Measurements from ENCODE around the gene LCK.

The LCK gene

DNA sequence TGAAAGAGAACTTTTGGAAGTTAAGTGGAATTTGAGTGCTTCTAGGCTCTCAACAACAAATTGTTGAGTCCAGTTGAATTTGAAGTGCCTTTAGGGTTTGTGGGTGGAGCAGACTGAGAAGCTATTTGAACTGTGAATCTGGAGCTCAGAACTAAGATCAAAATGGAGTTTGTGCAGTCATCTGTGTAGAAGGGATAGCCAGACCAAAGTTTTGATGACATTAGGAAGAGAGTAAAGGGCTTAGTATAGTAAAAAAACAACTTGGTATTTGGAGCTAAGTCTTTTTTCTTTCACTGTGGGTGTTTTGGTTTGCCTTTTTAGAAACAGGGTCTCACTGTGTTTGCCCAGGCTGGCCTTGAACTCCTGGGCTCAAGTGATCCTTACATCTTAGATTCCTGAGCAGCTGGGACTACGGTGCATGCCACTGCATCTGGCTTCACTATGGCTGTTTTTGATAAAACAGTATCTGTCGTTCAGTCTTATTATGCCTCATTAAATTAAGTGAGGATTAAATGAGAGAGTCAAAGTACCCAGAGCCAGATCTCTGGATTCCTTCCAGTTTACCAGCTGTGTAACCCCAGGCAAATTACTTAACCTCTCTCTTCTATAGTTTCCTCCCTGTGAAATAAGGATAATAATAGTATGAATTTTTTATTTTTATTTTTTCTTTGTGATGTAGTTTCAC, 60.8 kb downstream of the LCK start:
- Histone ChIP-seq H3K36me3 (replicated peaks; ENCODE audit: insufficient read depth, low read length) (no peaks in the 10 kb centered on the region), H3K79me2 (ENCODE audit: low read length) (peaks cover 85% of the 10 kb centered on the region), H3F3A (ENCODE audit: insufficient read depth, low read length) (no peaks in the 10 kb centered on the region), H3K4me2 (ENCODE audit: low read depth, low read length) (no peak overlapping the region), H2AFZ (ENCODE audit: low read length) (no peak overlapping the region), H3K9me2 (replicated peaks; ENCODE audit: insufficient read depth, low read length) (no peaks in the 10 kb centered on the region), H3K4me1 (ENCODE audit: low read length) (no peaks in the 10 kb centered on the region), H3K9ac (ENCODE audit: low read length) (no peak overlapping the region), H4K20me1 (ENCODE audit: insufficient read depth, low read length) (0 out of 2 replicates have a peak, but pooled peaks cover 4% of the 10 kb centered on the region), H3K4me3 (ENCODE audit: low read length) (no peak overlapping the region), H3K27me3 (replicated peaks; ENCODE audit: insufficient read depth, low read length) (no peaks in the 10 kb centered on the region), H3K9me3 (replicated peaks; ENCODE audit: insufficient read depth, low read length) (no peaks in the 10 kb centered on the region), H3K27ac (ENCODE audit: low read length) (no peak overlapping the region)
- no peak for DNase-seq
- TF ChIP-seq EZH2phosphoT487 (IDR thresholded peaks at IDR 0.05; ENCODE audit: low read length) (no peak), EZH2 (optimal IDR thresholded peaks at IDR 0.05; ENCODE audit: low read depth, low read length) (no peak)
- TF ChIP-seq, protein P1, sequence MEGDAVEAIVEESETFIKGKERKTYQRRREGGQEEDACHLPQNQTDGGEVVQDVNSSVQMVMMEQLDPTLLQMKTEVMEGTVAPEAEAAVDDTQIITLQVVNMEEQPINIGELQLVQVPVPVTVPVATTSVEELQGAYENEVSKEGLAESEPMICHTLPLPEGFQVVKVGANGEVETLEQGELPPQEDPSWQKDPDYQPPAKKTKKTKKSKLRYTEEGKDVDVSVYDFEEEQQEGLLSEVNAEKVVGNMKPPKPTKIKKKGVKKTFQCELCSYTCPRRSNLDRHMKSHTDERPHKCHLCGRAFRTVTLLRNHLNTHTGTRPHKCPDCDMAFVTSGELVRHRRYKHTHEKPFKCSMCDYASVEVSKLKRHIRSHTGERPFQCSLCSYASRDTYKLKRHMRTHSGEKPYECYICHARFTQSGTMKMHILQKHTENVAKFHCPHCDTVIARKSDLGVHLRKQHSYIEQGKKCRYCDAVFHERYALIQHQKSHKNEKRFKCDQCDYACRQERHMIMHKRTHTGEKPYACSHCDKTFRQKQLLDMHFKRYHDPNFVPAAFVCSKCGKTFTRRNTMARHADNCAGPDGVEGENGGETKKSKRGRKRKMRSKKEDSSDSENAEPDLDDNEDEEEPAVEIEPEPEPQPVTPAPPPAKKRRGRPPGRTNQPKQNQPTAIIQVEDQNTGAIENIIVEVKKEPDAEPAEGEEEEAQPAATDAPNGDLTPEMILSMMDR (IDR thresholded peaks at IDR 0.05; ENCODE audit: low read length): no peak

DNA sequence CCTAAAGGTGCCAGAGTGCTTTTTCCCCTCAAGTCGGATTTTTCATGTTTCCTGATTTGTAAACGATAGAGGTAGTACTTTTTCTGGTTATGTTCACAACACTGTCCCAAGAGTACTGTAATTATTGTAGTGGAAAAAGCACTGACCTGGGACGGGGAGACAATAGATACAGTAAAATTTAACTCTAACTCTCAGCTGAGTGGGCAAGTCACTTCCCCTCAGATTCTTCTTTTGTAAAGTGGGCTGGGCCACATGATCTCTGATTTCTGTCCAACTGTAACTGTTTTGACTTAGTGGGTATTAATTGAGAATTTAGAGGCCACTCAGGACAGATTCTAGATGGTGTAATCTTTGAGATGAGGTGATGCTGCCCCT, 65.8 kb downstream of the LCK start:
- no peak overlapping the region for H3K4me2 ChIP-seq (ENCODE audit: low read depth, low read length)
- no peak for DNase-seq
- H3K9me2 ChIP-seq (replicated peaks; ENCODE audit: insufficient read depth, low read length): no peaks in the 10 kb centered on the region
- no peaks in the 10 kb centered on the region for H3K36me3 ChIP-seq (replicated peaks; ENCODE audit: insufficient read depth, low read length)
- no peak overlapping the region for H2AFZ ChIP-seq (ENCODE audit: low read length)
- H3K79me2 ChIP-seq (ENCODE audit: low read length): peaks cover 61% of the 10 kb centered on the region
- H3K9me3 ChIP-seq (replicated peaks; ENCODE audit: insufficient read depth, low read length): no peaks in the 10 kb centered on the region
- H3K9ac ChIP-seq (ENCODE audit: low read length): no peak overlapping the region
- no peak overlapping the region for H3K4me3 ChIP-seq (ENCODE audit: low read length)
- H3K27ac ChIP-seq (ENCODE audit: low read length): no peak overlapping the region
- TF ChIP-seq, protein P1 (IDR thresholded peaks at IDR 0.05; ENCODE audit: low read length): no peak
- no peak for TF ChIP-seq EZH2 (optimal IDR thresholded peaks at IDR 0.05; ENCODE audit: low read depth, low read length)
- TF ChIP-seq EZH2phosphoT487 (IDR thresholded peaks at IDR 0.05; ENCODE audit: low read length): no peak
- no peaks in the 10 kb centered on the region for H3F3A ChIP-seq (ENCODE audit: insufficient read depth, low read length)
- peaks cover 8% of the 10 kb centered on the region for H3K4me1 ChIP-seq (ENCODE audit: low read length)
- 0 out of 2 replicates have a peak, but pooled peaks cover 4% of the 10 kb centered on the region for H4K20me1 ChIP-seq (ENCODE audit: insufficient read depth, low read length)
- H3K27me3 ChIP-seq (replicated peaks; ENCODE audit: insufficient read depth, low read length): no peaks in the 10 kb centered on the region

DNA sequence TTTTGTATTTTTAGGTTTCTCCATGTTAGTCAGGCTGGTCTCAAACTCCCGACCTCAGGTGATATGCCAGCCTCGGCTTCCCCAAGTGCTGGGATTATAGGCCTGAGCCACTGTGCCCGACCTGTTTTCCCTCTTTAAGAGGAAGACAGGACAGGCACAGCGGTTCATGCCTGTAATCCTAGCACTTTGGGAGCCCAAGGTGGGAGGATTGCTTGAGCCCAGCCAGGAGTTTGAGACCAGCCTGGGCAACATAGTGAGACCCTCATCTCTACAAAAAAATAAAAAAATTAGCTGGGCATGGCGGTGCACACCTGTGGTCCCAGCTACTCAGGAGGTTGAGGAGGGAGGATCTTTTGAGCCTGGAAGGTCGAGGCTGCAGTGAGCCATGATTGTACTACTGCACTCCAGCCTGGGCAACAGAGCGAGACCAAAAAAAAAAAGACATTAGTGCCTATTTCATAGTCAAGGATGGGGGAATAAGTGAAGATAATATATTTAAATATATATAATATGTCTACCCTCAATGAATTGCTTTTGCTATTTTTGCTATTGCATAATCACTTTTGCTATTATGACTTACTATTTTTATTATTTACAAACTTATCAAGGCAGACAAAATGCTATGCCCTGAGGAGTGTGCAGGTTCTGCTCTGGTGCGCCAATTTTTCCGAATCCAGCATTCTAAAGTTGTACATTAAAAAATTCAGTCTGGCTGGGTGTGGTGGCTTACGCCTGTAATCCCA, 67.2 kb downstream of the LCK start:
- peaks cover 54% of the 10 kb centered on the region for H3K79me2 ChIP-seq (ENCODE audit: low read length)
- no peak overlapping the region for H3K27ac ChIP-seq (ENCODE audit: low read length)
- H3F3A ChIP-seq (ENCODE audit: insufficient read depth, low read length): 0 out of 2 replicates have a peak, but pooled peaks cover 3% of the 10 kb centered on the region
- H3K9me2 ChIP-seq (replicated peaks; ENCODE audit: insufficient read depth, low read length): no peaks in the 10 kb centered on the region
- TF ChIP-seq EZH2 (optimal IDR thresholded peaks at IDR 0.05; ENCODE audit: low read depth, low read length) (no peak), EZH2phosphoT487 (IDR thresholded peaks at IDR 0.05; ENCODE audit: low read length) (no peak)
- TF ChIP-seq, protein P1 (IDR thresholded peaks at IDR 0.05; ENCODE audit: low read length): no peak
- H3K9ac ChIP-seq (ENCODE audit: low read length): no peak overlapping the region
- H3K4me2 ChIP-seq (ENCODE audit: low read depth, low read length): no peak overlapping the region
- no peaks in the 10 kb centered on the region for H3K9me3 ChIP-seq (replicated peaks; ENCODE audit: insufficient read depth, low read length)
- H4K20me1 ChIP-seq (ENCODE audit: insufficient read depth, low read length): 0 out of 2 replicates have a peak, but pooled peaks cover 4% of the 10 kb centered on the region
- no peak overlapping the region for H2AFZ ChIP-seq (ENCODE audit: low read length)
- peaks cover 13% of the 10 kb centered on the region for H3K4me1 ChIP-seq (ENCODE audit: low read length)
- no peak overlapping the region for H3K4me3 ChIP-seq (ENCODE audit: low read length)
- DNase-seq: no peak
- no peaks in the 10 kb centered on the region for H3K36me3 ChIP-seq (replicated peaks; ENCODE audit: insufficient read depth, low read length)
- no peaks in the 10 kb centered on the region for H3K27me3 ChIP-seq (replicated peaks; ENCODE audit: insufficient read depth, low read length)

Measured in MM.1S (cell line).